Smooth muscle cell of the pulmonary artery (primary cell): ENCODE measurements around the gene OBI1. TPM values are rescaled to one million over a fixed set of nuclear protein-coding genes. Genes with fewer than 3 reads are reported as not detected.

Experiments used
- total RNA-seq: library from RNA; depleted of rRNA; stranded (reverse); fragments of >200 nt; gene quantifications from 2 replicates; pipeline ENCODE4 v1.2.3, GENCODE V29; 2014

Gene OBI1, protein sequence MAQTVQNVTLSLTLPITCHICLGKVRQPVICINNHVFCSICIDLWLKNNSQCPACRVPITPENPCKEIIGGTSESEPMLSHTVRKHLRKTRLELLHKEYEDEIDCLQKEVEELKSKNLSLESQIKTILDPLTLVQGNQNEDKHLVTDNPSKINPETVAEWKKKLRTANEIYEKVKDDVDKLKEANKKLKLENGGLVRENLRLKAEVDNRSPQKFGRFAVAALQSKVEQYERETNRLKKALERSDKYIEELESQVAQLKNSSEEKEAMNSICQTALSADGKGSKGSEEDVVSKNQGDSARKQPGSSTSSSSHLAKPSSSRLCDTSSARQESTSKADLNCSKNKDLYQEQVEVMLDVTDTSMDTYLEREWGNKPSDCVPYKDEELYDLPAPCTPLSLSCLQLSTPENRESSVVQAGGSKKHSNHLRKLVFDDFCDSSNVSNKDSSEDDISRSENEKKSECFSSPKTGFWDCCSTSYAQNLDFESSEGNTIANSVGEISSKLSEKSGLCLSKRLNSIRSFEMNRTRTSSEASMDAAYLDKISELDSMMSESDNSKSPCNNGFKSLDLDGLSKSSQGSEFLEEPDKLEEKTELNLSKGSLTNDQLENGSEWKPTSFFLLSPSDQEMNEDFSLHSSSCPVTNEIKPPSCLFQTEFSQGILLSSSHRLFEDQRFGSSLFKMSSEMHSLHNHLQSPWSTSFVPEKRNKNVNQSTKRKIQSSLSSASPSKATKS
- total RNA-seq = 8.2 and 10.7 TPM in 2 replicates

DNA sequence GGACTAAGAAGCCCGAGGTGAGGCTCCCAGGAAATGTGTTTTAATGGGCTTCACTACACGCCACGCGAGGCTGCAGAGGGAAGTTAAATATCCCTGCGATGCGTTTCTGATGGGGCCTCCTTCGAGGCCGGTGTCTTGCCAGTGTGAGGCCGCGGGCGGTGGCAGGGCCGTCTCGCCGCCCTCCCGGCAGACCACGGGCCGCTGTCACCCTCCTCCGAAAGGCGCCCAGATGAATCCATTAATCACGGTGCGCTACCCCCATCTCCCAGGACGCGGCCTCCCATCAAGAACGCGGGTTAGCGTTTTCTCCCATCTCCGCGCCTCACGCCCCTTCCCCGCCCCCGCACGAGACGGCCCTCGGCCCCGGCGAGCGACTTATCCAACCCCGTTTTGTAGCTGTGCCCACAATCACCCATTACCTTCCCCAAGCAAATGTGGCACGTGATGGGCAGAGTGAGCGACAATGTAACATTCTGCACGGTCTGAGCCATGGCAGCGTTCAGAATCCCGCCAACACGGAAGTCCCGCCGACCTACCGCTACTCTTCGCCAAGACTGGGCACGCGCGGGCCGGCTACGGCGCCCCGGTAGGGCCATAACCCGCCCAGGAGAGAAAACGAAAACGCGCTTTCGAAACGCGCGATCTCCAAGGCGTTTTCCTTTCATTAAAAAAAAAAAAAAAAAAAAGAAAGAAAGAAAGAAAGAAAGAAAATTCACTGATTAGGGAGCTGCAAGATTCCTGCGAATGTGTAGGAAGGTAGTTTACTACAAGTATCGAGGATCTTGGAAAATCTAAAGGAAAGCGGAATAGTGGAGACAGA, at the start of gene OBI1:
TSS of gene OBI1 (minus strand) at position 526 of the 820 bp plus-strand sequence. CDS start at position 491, 35 bp downstream.

DNA sequence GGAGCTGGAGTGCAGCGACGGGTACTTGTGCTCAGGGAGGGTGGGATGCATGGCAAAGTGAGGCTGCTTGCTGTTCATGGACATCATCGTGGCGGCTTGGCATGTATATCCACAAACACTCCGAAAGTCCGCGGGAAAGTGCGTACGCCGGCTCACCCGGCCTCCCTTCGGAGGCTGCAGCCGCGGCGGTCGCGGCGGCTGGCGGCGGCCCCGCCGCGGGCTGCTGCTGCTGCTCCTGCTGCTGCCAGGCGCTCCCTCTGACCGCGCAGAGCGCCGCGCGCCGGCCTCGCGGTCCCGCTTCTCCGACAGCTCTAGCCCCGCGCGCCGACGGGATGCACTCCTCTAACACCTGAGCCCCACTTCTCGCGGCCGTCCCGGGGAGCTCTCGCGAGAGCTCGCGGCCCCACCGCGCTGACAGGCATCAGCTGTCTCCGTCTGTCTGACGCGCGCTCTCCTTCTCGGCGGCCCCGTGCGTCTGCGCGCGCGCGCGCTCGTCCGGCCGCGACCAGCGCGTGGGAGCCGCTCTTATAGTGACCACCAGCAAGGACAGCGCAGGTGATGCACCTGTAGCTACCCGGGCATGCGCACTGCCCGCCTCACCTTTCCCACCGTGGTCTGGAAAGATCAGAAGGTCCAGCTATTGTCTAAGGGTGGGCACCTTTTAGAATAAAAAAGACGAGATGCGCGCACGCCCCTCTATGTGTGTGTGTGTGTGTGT, 55.6 kb downstream of the OBI1 start, which contains the start of gene POU4F1:
TSS of gene POU4F1 (minus strand) at position 313 of the 718 bp plus-strand sequence. CDS start at position 87, 226 bp downstream.

Other genes starting within 250 kb of the OBI1 start
- gene POU4F1, start 55.6 kb downstream of the OBI1 start, total RNA-seq = not detected in 2 replicates